PFSK-1 (cell line): ENCODE measurements around the gene OST4.

Experiments
- POLR2AphosphoS5 ChIP-seq: IDR thresholded peaks from 2 replicates; pipeline ENCODE4 v1.6.1; 2012; ENCODE audit warnings: low read depth, mild to moderate bottlenecking, control low read depth, low read length, moderate library complexity
- REST ChIP-seq, 2 experiments: IDR thresholded peaks; 2 replicates each; pipeline versions ENCODE4 v1.6.1 to v1.8.0; 2011 to 2012; ENCODE audit warnings: low read depth in 2 of 2, low read length in 2 of 2, control low read depth in 1 of 2, inconsistent platforms in 1 of 2, mild to moderate bottlenecking in 1 of 2, moderate library complexity in 1 of 2; ENCODE audit not compliant: insufficient read depth in 1 of 2
- SIN3A ChIP-seq: IDR thresholded peaks from 2 replicates; pipeline ENCODE4 v1.6.1; 2012; ENCODE audit warnings: mild to moderate bottlenecking, low read length, moderate library complexity, borderline replicate concordance; ENCODE audit not compliant: insufficient read depth
- TAF1 ChIP-seq: IDR thresholded peaks from 2 replicates; pipeline ENCODE4 v1.6.1; 2012; ENCODE audit warnings: low read length, control low read depth, borderline replicate concordance; ENCODE audit not compliant: insufficient read depth

DNA sequence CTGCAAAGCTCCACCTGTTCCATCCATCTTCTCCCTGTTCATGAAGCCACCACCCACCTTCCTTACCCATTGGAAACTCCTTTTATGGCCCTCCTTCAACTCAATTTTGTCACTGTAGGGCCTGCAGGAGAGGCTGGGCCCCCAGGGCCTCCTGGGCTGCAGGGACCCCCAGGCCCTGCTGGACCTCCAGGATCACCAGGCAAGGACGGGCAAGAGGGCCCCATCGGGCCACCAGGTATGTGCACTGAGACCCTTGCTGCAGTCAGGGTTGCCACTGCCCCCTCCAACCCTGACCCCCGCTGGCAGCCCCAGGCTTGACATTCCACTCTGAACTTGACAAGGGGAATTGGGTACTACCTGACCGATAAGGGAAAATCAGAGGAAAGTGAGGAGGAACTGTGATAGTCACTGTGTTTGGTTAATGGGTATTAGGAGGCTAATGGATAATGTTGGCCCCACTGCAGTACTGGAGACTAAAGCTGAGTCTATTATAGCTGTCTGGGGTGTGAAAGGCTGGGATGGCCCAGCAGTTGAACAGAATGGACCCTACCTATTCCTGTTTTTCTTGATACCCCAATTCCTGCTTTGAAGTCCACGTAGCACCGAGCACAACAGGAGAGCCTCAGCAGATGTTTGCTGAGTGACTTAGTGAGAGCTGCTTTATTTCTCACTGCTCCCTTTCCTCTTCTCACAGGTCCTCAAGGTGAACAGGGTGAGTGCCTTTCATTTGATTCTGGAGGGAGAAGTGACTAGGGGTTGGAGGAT lies 13.0 kb upstream of the OST4 start:
- TF ChIP-seq REST (IDR thresholded peaks at IDR 0.05; ENCODE audit: insufficient read depth in 1 of 2, low read depth in 2 of 2, low read length in 2 of 2) (no peak), SIN3A (no peak), POLR2AphosphoS5 (no peak), TAF1 (no peak)
